WTC11 (cell line): ENCODE results near the gene SELPLG.

Experiments used
- ATF1 ChIP-seq: sonication (generic); formaldehyde crosslinking; IDR thresholded peaks from 2 replicates; pipeline ENCODE4 v1.8.1; 2023; ENCODE audit warnings: mild to moderate bottlenecking, moderate library complexity, missing genetic modification reagents
- ESRRA ChIP-seq: sonication (generic); formaldehyde crosslinking; IDR thresholded peaks from 2 replicates; pipeline ENCODE4 v1.8.1; 2022; ENCODE audit warnings: mild to moderate bottlenecking, missing genetic modification reagents, borderline replicate concordance
- MXD4 ChIP-seq: fragments of 250-450 bp; sonication (Bioruptor Pico); IDR thresholded peaks from 2 replicates; pipeline ENCODE4 v1.8.0; 2021; ENCODE audit warnings: mild to moderate bottlenecking, moderate library complexity, borderline replicate concordance
- TEAD4 ChIP-seq: sonication (generic); formaldehyde crosslinking; IDR thresholded peaks from 2 replicates; pipeline ENCODE4 v1.8.0; 2022; ENCODE audit warnings: mild to moderate bottlenecking, missing genetic modification reagents
- TF ChIP-seq, protein P1 (sequence below): fragments of 200-600 bp; IDR thresholded peaks from 2 replicates; pipeline ENCODE4 v1.8.0; 2022; ENCODE audit warnings: antibody characterized with exemption

GRCh38 chr12:108573317-108573716, 60.4 kb downstream of the SELPLG start:
- TF ChIP-seq, protein P1, sequence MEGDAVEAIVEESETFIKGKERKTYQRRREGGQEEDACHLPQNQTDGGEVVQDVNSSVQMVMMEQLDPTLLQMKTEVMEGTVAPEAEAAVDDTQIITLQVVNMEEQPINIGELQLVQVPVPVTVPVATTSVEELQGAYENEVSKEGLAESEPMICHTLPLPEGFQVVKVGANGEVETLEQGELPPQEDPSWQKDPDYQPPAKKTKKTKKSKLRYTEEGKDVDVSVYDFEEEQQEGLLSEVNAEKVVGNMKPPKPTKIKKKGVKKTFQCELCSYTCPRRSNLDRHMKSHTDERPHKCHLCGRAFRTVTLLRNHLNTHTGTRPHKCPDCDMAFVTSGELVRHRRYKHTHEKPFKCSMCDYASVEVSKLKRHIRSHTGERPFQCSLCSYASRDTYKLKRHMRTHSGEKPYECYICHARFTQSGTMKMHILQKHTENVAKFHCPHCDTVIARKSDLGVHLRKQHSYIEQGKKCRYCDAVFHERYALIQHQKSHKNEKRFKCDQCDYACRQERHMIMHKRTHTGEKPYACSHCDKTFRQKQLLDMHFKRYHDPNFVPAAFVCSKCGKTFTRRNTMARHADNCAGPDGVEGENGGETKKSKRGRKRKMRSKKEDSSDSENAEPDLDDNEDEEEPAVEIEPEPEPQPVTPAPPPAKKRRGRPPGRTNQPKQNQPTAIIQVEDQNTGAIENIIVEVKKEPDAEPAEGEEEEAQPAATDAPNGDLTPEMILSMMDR: no peak
- TF ChIP-seq ATF1 (no peak), TEAD4 (CRISPR knock-in tag) (no peak), MXD4 (CRISPR knock-in tag) (no peak), ESRRA (CRISPR knock-in tag) (no peak)
